ENCODE data around the gene FGD4. TPM values are rescaled to one million over a fixed set of nuclear protein-coding genes. Genes with fewer than 3 reads are reported as not detected.

The FGD4 gene
- total RNA-seq, 1 donor, result 55.6 TPM

DNA sequence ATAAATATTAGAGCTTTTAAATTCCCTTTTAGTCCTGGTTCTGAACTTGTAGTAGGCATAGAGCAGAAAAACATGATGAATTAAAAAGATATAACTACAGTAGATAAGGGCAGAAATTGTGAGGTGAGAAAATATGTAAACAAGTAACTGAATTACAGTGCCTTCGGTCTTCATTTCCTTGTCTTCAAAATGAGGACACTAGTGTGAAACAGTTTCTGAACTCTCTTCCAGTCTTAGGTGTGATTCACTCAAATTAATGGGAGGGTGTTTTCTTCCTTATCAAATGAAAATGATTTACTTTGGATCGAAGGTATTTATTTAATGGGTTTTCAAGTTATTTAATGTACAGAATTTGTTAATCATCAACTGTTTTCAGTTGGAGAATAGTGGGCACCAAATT, 1.5 kb downstream of the FGD4 start:
- TF ChIP-seq, protein P1, sequence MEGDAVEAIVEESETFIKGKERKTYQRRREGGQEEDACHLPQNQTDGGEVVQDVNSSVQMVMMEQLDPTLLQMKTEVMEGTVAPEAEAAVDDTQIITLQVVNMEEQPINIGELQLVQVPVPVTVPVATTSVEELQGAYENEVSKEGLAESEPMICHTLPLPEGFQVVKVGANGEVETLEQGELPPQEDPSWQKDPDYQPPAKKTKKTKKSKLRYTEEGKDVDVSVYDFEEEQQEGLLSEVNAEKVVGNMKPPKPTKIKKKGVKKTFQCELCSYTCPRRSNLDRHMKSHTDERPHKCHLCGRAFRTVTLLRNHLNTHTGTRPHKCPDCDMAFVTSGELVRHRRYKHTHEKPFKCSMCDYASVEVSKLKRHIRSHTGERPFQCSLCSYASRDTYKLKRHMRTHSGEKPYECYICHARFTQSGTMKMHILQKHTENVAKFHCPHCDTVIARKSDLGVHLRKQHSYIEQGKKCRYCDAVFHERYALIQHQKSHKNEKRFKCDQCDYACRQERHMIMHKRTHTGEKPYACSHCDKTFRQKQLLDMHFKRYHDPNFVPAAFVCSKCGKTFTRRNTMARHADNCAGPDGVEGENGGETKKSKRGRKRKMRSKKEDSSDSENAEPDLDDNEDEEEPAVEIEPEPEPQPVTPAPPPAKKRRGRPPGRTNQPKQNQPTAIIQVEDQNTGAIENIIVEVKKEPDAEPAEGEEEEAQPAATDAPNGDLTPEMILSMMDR (IDR thresholded peaks at IDR 0.05; ENCODE audit: insufficient read depth, low read length), result no peak

DNA sequence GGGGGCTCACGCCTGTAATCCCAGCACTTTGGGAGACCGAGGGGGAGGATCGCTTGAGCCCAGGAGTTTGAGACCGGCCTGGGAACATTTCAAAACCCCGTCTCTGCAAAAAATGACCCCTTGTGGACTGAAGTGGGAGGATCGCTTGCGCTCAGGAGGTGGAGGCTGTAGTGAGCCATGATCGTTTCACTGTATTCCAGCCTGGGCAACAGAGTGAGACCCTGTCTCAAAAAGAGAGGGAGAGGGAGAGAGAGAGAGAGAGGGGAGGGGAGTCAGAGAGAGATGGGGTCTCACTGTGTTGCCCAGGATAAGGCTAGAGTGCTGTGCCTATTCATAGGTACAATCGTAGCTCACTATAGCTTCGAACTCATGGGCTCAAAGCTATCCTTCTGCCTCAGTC, 2.8 kb downstream of the FGD4 start:
- H3K4me3 ChIP-seq (ENCODE audit: low read depth, low read length), result no peak overlapping the region
- DNase-seq (ENCODE audit: low read depth), result no peak
- TF ChIP-seq, protein P1 (IDR thresholded peaks at IDR 0.05; ENCODE audit: insufficient read depth, low read length), result no peak

More for the DNA sequence above, 1.5 kb downstream of the FGD4 start:
- DNase-seq (ENCODE audit: low read depth), result no peak
- no peak overlapping the region for H3K4me3 ChIP-seq (ENCODE audit: low read depth, low read length)

DNA sequence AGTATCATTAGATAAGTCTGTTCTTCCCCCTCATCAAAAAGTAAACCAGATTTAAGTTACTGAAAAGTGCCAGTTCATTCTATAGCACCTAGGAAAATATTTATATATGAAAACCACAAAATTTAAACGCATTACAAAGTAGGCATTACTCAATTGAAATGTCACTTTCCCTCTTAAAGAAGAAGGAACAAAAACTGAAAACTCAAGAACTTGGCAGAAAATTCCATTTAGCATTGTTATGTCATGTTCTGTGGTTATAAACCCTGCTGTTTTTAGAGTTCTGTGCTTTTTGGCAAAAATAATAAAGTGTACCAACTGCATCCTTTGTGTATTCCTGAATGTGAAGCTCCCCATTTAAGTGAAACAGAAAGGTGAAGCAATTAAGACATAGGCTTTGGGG, 3.6 kb downstream of the FGD4 start:
- no peak overlapping the region for H3K4me3 ChIP-seq (ENCODE audit: low read depth, low read length)
- DNase-seq (ENCODE audit: low read depth), result no peak
- TF ChIP-seq, protein P1 (IDR thresholded peaks at IDR 0.05; ENCODE audit: insufficient read depth, low read length), result no peak

DNA sequence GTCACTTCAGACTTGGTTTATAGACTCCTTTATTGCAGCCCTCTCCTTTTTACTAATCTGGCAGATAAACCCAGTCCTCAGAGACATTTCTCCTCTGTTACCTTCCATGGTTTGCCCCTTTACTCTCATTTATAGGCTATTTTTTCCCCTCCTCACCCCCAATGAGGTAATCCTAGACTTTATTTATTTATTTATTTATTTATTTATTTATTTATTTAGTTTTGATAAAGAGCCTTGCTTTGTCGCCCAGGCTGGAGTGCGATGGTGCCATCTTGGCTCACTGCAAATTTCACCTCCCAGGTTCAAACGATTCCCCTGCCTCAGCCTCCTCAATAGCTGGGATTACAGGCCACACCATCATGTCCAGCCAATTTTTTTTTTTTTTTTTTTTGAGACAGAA, 8.4 kb downstream of the FGD4 start:
- DNase-seq (ENCODE audit: low read depth), result no peak
- TF ChIP-seq, protein P1 (IDR thresholded peaks at IDR 0.05; ENCODE audit: insufficient read depth, low read length), result no peak
- H3K4me3 ChIP-seq (ENCODE audit: low read depth, low read length), result no peak overlapping the region

DNA sequence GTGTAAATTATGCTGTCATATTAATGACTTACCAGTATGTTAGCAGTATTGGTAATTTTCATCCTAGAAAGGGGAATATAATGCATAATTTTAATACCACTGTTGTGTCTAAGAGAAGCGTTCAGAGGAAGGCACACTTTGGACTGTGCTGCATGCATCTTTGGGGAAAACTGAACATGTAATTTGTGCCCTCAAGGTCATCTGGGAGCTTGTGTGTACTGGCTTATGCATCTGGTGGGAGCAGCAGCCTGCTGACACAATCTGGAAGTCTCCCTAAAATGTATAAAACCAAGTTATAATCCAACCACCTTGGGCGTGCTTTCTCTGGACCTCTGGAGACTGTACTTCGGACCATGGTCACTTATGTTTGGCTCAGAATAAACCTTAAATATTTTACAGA, 14.1 kb downstream of the FGD4 start:
- TF ChIP-seq, protein P1 (IDR thresholded peaks at IDR 0.05; ENCODE audit: insufficient read depth, low read length), result no peak
- no peak overlapping the region for H3K4me3 ChIP-seq (ENCODE audit: low read depth, low read length)
- DNase-seq (ENCODE audit: low read depth), result no peak

DNA sequence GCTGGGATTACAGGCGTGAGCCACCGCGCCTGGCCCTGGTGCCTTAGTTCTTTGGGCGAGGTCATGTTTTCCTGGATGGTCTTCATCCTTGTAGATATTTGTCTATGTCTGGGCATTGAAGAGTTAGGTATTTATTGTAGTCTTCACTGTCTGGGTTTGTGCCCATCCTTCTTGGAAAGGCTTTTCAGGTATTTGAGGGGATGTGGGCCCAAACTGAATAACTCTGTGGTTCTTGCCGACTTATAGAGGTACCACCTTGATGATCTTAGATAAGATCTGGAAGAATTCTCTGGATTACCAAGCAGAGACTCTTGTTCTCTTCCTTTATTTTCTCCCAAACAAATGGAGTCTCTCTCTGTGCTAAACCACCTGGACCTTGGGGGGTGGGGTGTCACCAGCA, 18.9 kb downstream of the FGD4 start:
- DNase-seq (ENCODE audit: low read depth), result no peak
- TF ChIP-seq, protein P1 (IDR thresholded peaks at IDR 0.05; ENCODE audit: insufficient read depth, low read length), result no peak

DNA sequence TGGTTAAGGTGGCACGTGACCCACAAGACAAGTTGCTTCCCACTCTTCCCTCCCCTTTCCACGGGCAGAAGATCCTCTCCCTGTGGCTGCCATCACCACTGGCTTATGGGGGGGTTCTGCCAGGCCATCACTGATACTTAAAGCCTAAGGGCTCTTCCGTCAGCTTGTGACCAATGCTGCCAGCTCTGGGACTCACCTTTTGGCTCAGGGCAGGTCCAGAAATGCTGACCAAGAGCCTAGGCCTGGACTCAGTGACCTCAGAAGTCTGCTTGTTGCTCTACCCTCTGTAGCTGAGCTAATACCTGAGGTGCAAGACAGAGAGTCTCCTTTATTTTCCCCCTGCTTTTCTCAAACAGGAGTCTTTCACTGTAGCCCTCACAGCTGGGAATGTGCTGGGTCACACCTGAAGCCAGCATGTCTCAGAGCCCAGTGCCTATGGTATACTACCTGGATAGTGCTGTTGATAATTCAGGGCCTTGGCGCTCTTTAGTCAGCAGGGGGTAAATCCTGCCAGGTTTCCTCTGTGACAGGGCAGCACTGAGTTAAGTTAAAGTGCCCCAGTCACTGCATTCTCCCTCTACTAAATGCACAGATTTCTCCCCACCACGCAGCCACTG, 19.7 kb downstream of the FGD4 start:
- no peak overlapping the region for H3K4me3 ChIP-seq (ENCODE audit: low read depth, low read length)
- no peak for DNase-seq (ENCODE audit: low read depth)
- TF ChIP-seq, protein P1 (IDR thresholded peaks at IDR 0.05; ENCODE audit: insufficient read depth, low read length), result no peak

More for the DNA sequence above, 18.9 kb downstream of the FGD4 start:
- H3K4me3 ChIP-seq (ENCODE audit: low read depth, low read length), result no peak overlapping the region

Data from fibroblast of the aortic adventitia (primary cell).